H1 (cell line): ENCODE results near the gene RSAD2. TPM values are rescaled to one million over a fixed set of nuclear protein-coding genes. Genes with fewer than 3 reads are reported as not detected.

Experiments
- CTCF ChIA-PET: fragments of 300-600 bp; sonication (Branson Sonifier 250); formaldehyde crosslinking; loops from one replicate; lab custom pipeline; 2021; ENCODE audit not compliant: partially characterized antibody; lab: Charles Lee
- POLR2A ChIA-PET: fragments of 300-600 bp; sonication (Branson Sonifier 250); formaldehyde crosslinking; loops from one replicate; lab custom pipeline; 2021; ENCODE audit warnings: inconsistent platforms; ENCODE audit not compliant: partially characterized antibody; lab: Charles Lee
- DNase-seq, 2 experiments: peaks; one replicate each; pipeline versions ENCODE4 v3.0.0 to v3.0.0-alpha.2; 2010 to 2022; ENCODE audit warnings: low spot score in 2 of 2, low read depth in 1 of 2, mixed read lengths in 1 of 2
- FAIRE-seq: peaks from 2 replicates; lab custom pipeline; 2011; peaks lifted over from hg19 to GRCh38; lab: Jason Lieb, UNC
- H2AFZ ChIP-seq: 2 replicates; pipeline ENCODE4 v1.8.1; 2012; ENCODE audit warnings: low read length, inconsistent platforms
- H2AK5ac ChIP-seq: 2 replicates; pipeline ENCODE4 v1.6.1; 2013; ENCODE audit warnings: low read depth, low read length
- H2BK120ac ChIP-seq: replicated peaks from 2 replicates; pipeline ENCODE3; 2013; ENCODE audit warnings: low read depth, low read length, inconsistent platforms
- H2BK12ac ChIP-seq: 2 replicates; pipeline ENCODE4 v1.6.1; 2013; ENCODE audit warnings: low read depth, low read length
- H2BK15ac ChIP-seq: 2 replicates; pipeline ENCODE4 v1.6.1; 2013; ENCODE audit warnings: low read length
- H2BK20ac ChIP-seq: 2 replicates; pipeline ENCODE4 v1.6.1; 2013; ENCODE audit warnings: low read length
- H2BK5ac ChIP-seq: 2 replicates; pipeline ENCODE4 v1.6.1; 2013; ENCODE audit warnings: low read depth, low read length
- H3K14ac ChIP-seq: 2 replicates; pipeline ENCODE4 v1.6.1; 2013; ENCODE audit warnings: inconsistent platforms; ENCODE audit not compliant: insufficient read length
- H3K18ac ChIP-seq: 2 replicates; pipeline ENCODE4 v1.6.1; 2013; ENCODE audit warnings: low read length; ENCODE audit errors: extremely low read depth
- H3K23ac ChIP-seq: 2 replicates; pipeline ENCODE4 v1.6.1; 2013; ENCODE audit warnings: inconsistent platforms; ENCODE audit not compliant: insufficient read length
- H3K23me2 ChIP-seq: 2 replicates; pipeline ENCODE4 v1.6.1; 2013; ENCODE audit warnings: low read depth, low read length
- H3K27ac ChIP-seq: 2 replicates; pipeline ENCODE4 v1.6.1; 2011; ENCODE audit warnings: low read depth, low read length, inconsistent platforms
- H3K27me3 ChIP-seq, 4 experiments: replicated peaks in 1 of 4; 1 replicate in 1 of 4; 2 replicates in 3 of 4; pipeline versions ENCODE4 v1.6.1 to v1.8.1; 2011 to 2013; ENCODE audit warnings: low read length in 3 of 4, mild to moderate bottlenecking in 3 of 4, inconsistent platforms in 2 of 4, mixed read lengths in 2 of 4, moderate library complexity in 1 of 4; ENCODE audit not compliant: control insufficient read depth in 3 of 4, insufficient read depth in 3 of 4; ENCODE audit errors: extremely low read depth in 1 of 4
- H3K36me3 ChIP-seq, 4 experiments: 2 replicates each; pipeline versions ENCODE4 v1.6.1 to v1.8.1; 2011 to 2013; ENCODE audit warnings: mild to moderate bottlenecking in 4 of 4, low read length in 3 of 4, moderate library complexity in 2 of 4, control low read depth in 1 of 4, inconsistent platforms in 1 of 4; ENCODE audit not compliant: insufficient read depth in 4 of 4, control insufficient read depth in 2 of 4
- H3K4ac ChIP-seq: replicated peaks from 2 replicates; pipeline ENCODE3; 2013; ENCODE audit warnings: low read length, low read depth, mixed read lengths, inconsistent platforms; ENCODE audit not compliant: insufficient read length
- H3K4me1 ChIP-seq, 4 experiments: replicated peaks in 1 of 4; 1 replicate in 1 of 4; 2 replicates in 3 of 4; pipeline versions ENCODE4 v1.6.1 to v1.8.1; 2011 to 2013; ENCODE audit warnings: low read length in 3 of 4, inconsistent platforms in 2 of 4, mixed read lengths in 1 of 4; ENCODE audit not compliant: insufficient read depth in 4 of 4, control insufficient read depth in 3 of 4
- H3K4me2 ChIP-seq, 2 experiments: 2 replicates each; pipeline versions ENCODE4 v1.6.1 to v1.8.1; 2011 to 2013; ENCODE audit warnings: low read depth in 2 of 2, low read length in 2 of 2, control low read depth in 1 of 2, inconsistent platforms in 1 of 2, mild to moderate bottlenecking in 1 of 2; ENCODE audit not compliant: insufficient read depth in 1 of 2
- H3K4me3 ChIP-seq, 4 experiments: fragments of 200-600, 300-600 bp in 1 of 4; sonication (generic), shearing (Covaris generic), sonication (Bioruptor Twin) in 1 of 4; 2 replicates each; pipeline versions ENCODE4 v1.5.1 to v1.8.1; 2011 to 2016; ENCODE audit warnings: low read length in 4 of 4, low read depth in 3 of 4, control low read depth in 2 of 4, inconsistent platforms in 2 of 4, mild to moderate bottlenecking in 2 of 4, mixed read lengths in 1 of 4, moderate library complexity in 1 of 4; ENCODE audit not compliant: insufficient read depth in 2 of 4; ENCODE audit errors: extremely low read depth in 1 of 4
- H3K56ac ChIP-seq: replicated peaks from 2 replicates; pipeline ENCODE3; 2013; ENCODE audit warnings: low read depth, mild to moderate bottlenecking, mixed read lengths, low read length, inconsistent platforms; ENCODE audit not compliant: insufficient read length
- H3K79me1 ChIP-seq: 2 replicates; pipeline ENCODE4 v1.6.1; 2013; ENCODE audit warnings: low read depth, low read length, control low read depth
- H3K79me2 ChIP-seq, 2 experiments: 2 replicates each; pipeline versions ENCODE4 v1.6.1 to v1.8.1; 2012 to 2013; ENCODE audit warnings: low read length in 2 of 2, mild to moderate bottlenecking in 2 of 2, inconsistent platforms in 1 of 2; ENCODE audit not compliant: insufficient read depth in 2 of 2, control insufficient read depth in 1 of 2
- H3K9ac ChIP-seq, 4 experiments: replicated peaks in 1 of 4; 1 replicate in 1 of 4; 2 replicates in 3 of 4; pipeline versions ENCODE4 v1.6.1 to v1.8.1; 2011 to 2013; ENCODE audit warnings: low read depth in 3 of 4, low read length in 3 of 4, control low read depth in 2 of 4, mild to moderate bottlenecking in 2 of 4, moderate library complexity in 2 of 4, inconsistent platforms in 1 of 4; ENCODE audit errors: extremely low read depth in 1 of 4
- H3K9me3 ChIP-seq, 2 experiments: 2 replicates each; pipeline versions ENCODE4 v1.6.1 to v1.8.1; 2012 to 2013; ENCODE audit warnings: mild to moderate bottlenecking in 2 of 2, moderate library complexity in 2 of 2, control low read depth in 1 of 2, inconsistent platforms in 1 of 2, low read depth in 1 of 2, low read length in 1 of 2, mixed read lengths in 1 of 2; ENCODE audit not compliant: insufficient read depth in 2 of 2
- H4K20me1 ChIP-seq, 2 experiments: replicated peaks in 1 of 2; 2 replicates each; pipeline versions ENCODE3 to v1.8.1; 2011 to 2013; ENCODE audit warnings: inconsistent platforms in 2 of 2, low read length in 2 of 2, mild to moderate bottlenecking in 1 of 2; ENCODE audit not compliant: insufficient read depth in 2 of 2, control insufficient read depth in 1 of 2
- H4K5ac ChIP-seq: 2 replicates; pipeline ENCODE4 v1.6.1; 2013; ENCODE audit warnings: low read length, low read depth, mixed read lengths, inconsistent platforms; ENCODE audit not compliant: insufficient read length
- H4K8ac ChIP-seq: 2 replicates; pipeline ENCODE4 v1.8.0; 2013; ENCODE audit warnings: mild to moderate bottlenecking, moderate library complexity, low read length, inconsistent platforms; ENCODE audit not compliant: insufficient read depth; ENCODE audit errors: extremely low read depth
- H4K91ac ChIP-seq: replicated peaks from 2 replicates; pipeline ENCODE3; 2013; ENCODE audit warnings: low read length, mixed read lengths, inconsistent platforms; ENCODE audit not compliant: insufficient read length
- CHD1 ChIP-seq: IDR thresholded peaks from 2 replicates; pipeline ENCODE4 v1.6.1; 2012; ENCODE audit warnings: low read depth, low read length, improper control_type of control experiment
- EZH2 ChIP-seq: fragments of 200-600 bp; sonication (generic); IDR thresholded peaks from 2 replicates; pipeline ENCODE4 v1.7.1; 2012; ENCODE audit warnings: low read depth, mild to moderate bottlenecking, moderate library complexity, low read length, inconsistent platforms; ENCODE audit not compliant: severe bottlenecking
- FOSL1 ChIP-seq: IDR thresholded peaks from 2 replicates; pipeline ENCODE4 v1.6.1; 2011; ENCODE audit warnings: mild to moderate bottlenecking, low read depth, low read length, moderate library complexity; ENCODE audit not compliant: insufficient read depth
- HDAC2 ChIP-seq, 2 experiments: fragments of 300-600 bp in 1 of 2; sonication (generic) in 1 of 2; IDR thresholded peaks; 2 replicates each; pipeline ENCODE4 v1.6.1; 2011 to 2012; ENCODE audit warnings: low read depth in 2 of 2, low read length in 2 of 2, mild to moderate bottlenecking in 2 of 2, moderate library complexity in 2 of 2, borderline replicate concordance in 1 of 2, inconsistent platforms in 1 of 2
- NANOG ChIP-seq: IDR thresholded peaks from 2 replicates; pipeline ENCODE4 v1.6.1; 2011; ENCODE audit warnings: low read length, low read depth, mild to moderate bottlenecking, inconsistent platforms; ENCODE audit not compliant: insufficient read depth, poor library complexity, severe bottlenecking
- NRF1 ChIP-seq: IDR thresholded peaks from 2 replicates; pipeline ENCODE4 v1.6.1; 2011; ENCODE audit warnings: mild to moderate bottlenecking, low read depth, low read length, improper control_type of control experiment
- RNF2 ChIP-seq: fragments of 200-900, 300-1000 bp; sonication (generic); IDR thresholded peaks from 2 replicates; pipeline ENCODE4 v1.7.1; 2016; ENCODE audit warnings: borderline replicate concordance, low read depth, mild to moderate bottlenecking, antibody characterized with exemption, low read length; ENCODE audit not compliant: poor library complexity, severe bottlenecking; ENCODE audit errors: missing control alignments
- RXRA ChIP-seq: IDR thresholded peaks from 2 replicates; pipeline ENCODE4 v1.6.1; 2011; ENCODE audit warnings: low read depth, mild to moderate bottlenecking, low read length, moderate library complexity; ENCODE audit not compliant: insufficient read depth
- YY1 ChIP-seq: IDR thresholded peaks from 2 replicates; pipeline ENCODE4 v1.6.1; 2011; ENCODE audit warnings: low read depth, mild to moderate bottlenecking, low read length
- WGBS, 2 experiments: shearing (Covaris generic) in 1 of 2; methylation state at CpG; one replicate each; pipeline versions ENCODE4 v1.1.6 to v1.1.7; 2013 to 2015; ENCODE audit warnings: low lambda C conversion rate in 2 of 2, mixed read lengths in 2 of 2, inconsistent platforms in 1 of 2, low coverage in 1 of 2, missing lambda C conversion rate in 1 of 2; ENCODE audit not compliant: insufficient replicate concordance in 2 of 2, insufficient coverage in 1 of 2, insufficient read length in 1 of 2; ENCODE audit errors: extremely low coverage in 1 of 2, missing lambda C conversion rate in 1 of 2; 5-methylcytosine and 5-hydroxymethylcytosine counted together
- polyA plus RNA-seq, 7 experiments: library from polyadenylated mRNA; depleted of rRNA in 3 of 7; stranded (reverse) in 5 of 7; unstranded in 2 of 7; fragments of >200 nt in 5 of 7; fragments of 200-250 nt in 2 of 7; gene quantifications; 1 replicate in 5 of 7; 2 replicates in 1 of 7; 4 replicates in 1 of 7; pipeline versions ENCODE4 v1.2.1 to v1.2.3, GENCODE V29; 2011 to 2013; ENCODE audit warnings: missing spikeins in 2 of 7, mixed read lengths in 2 of 7
- total RNA-seq: library from RNA; stranded (reverse); fragmentation: NEBNext Ultra II Directional; extraction: Animal tissue kit (Norgen Biotek cat#: 25700); gene quantifications from 2 replicates; pipeline ENCODE4 v1.2.1, GENCODE V29; 2021
- TF ChIP-seq, protein P1 (sequence below): IDR thresholded peaks from 2 replicates; pipeline ENCODE4 v1.6.1; 2012; ENCODE audit warnings: inconsistent platforms

The RSAD2 gene
- total and polyA plus RNA-seq, 2 of the 8 experiments (the other 6 are each of a cell fraction or from before 2014, with no cell fraction given): not detected

DNA sequence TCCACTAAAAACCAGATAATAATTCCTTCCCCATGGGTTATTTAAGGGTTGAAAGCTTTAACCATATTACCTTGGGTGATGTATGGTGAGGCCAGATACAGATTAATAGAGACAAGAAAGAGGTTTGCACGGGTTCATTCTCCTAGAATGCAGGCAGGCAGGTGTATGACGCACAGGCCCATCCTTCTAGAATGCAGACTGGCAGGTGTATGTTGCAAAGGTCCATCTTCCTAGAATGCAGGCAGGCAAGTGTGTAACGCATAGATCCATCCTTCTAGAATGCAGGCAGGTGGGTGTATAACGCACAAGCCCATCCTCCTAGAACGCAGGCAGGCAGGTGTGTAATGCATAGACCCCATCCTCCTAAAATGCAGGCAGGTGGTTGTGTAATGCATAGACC lies 3.9 kb downstream of the RSAD2 start:
- Histone ChIP-seq H3K27me3 (no peaks in the 10 kb centered on the region), H4K5ac (no peak overlapping the region), H2BK12ac (no peak overlapping the region), H3K9me3 (peaks cover 4% of the 10 kb centered on the region in 2 experiments; a peak in 3 of 4 replicates), H3K79me2 (no peaks in the 10 kb centered on the region), H3K4me2 (no peak overlapping the region), H4K8ac (no peak overlapping the region), H4K91ac (no peak overlapping the region), H3K36me3 (no peaks in the 10 kb centered on the region), H2BK20ac (no peak overlapping the region), H4K20me1 (no peaks in the 10 kb centered on the region), H2AFZ (no peak overlapping the region), H3K79me1 (no peaks in the 10 kb centered on the region), H3K23me2 (no peaks in the 10 kb centered on the region), H3K9ac (no peak overlapping the region), H2AK5ac (no peak overlapping the region), H3K23ac (no peak overlapping the region), H3K4ac (no peak overlapping the region), H3K27ac (no peak overlapping the region), H2BK120ac (no peak overlapping the region), H2BK15ac (no peak overlapping the region), H3K56ac (no peak overlapping the region), H3K18ac (no peak overlapping the region), H3K4me3 (no peak overlapping the region)
- WGBS, 2 experiments: 86% methylated on average over 5 of the region's 5 CpGs; no CpG with 5 or more reads in 1 of the 2 experiments
- DNase-seq (no peak), FAIRE-seq (no peak)
- POLR2A ChIA-PET: no interaction called here
- CTCF ChIA-PET: interaction anchor here (1.5 to 1.6 kb wide), 3 partner anchors 12 to 35 kb away, joined by 4 to 7 read pairs (median 4); partner anchors contain the start of gene RNF144A
- TF ChIP-seq, protein P1, sequence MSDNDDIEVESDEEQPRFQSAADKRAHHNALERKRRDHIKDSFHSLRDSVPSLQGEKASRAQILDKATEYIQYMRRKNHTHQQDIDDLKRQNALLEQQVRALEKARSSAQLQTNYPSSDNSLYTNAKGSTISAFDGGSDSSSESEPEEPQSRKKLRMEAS: no peak
- TF ChIP-seq FOSL1 (no peak), RNF2 (no peak), NRF1 (no peak), NANOG (no peak), HDAC2 (IDR thresholded peaks at IDR 0.05; ENCODE audit: borderline replicate concordance in 1 of 2, low read depth in 2 of 2, low read length in 2 of 2) (no peak), YY1 (no peak), EZH2 (no peak), CHD1 (no peak), RXRA (no peak)
- TF ChIP-seq, all 59 proteins: peak for 0
- Histone ChIP-seq H3K14ac (no peak overlapping the region), H2BK5ac (no peak overlapping the region), H3K4me1 (no peaks in the 10 kb centered on the region)
